A673 (cell line): ENCODE results near the gene PPARA. TPM values are rescaled to one million over a fixed set of nuclear protein-coding genes. Genes with fewer than 3 reads are reported as not detected.

ENCODE experiments used
- BruUV-seq: library from RNA; stranded (reverse); fragments of 400-500 nt; replicated peaks from 2 replicates; lab custom pipeline; 2021; lab: Mats Ljungman, UMichigan
- CTCF ChIA-PET: fragments of 300-600 bp; sonication (Branson Sonifier 250); formaldehyde crosslinking; loops from one replicate; lab custom pipeline; 2022; ENCODE audit warnings: antibody characterized with exemption; lab: Charles Lee
- POLR2A ChIA-PET: fragments of 300-600 bp; sonication (Branson Sonifier 250); formaldehyde crosslinking; loops from one replicate; lab custom pipeline; 2022; ENCODE audit warnings: antibody characterized with exemption; ENCODE audit not compliant: low non-redundant PET; lab: Charles Lee
- DNase-seq: peaks from one replicate; pipeline ENCODE4 v3.0.0-alpha.2; 2015; ENCODE audit warnings: low spot score
- H3K27ac ChIP-seq: fragments of 200-600 bp; sonication (generic); 2 replicates; pipeline ENCODE4 v1.5.1; 2016; ENCODE audit warnings: mixed run types, low read depth, mild to moderate bottlenecking, mixed read lengths, antibody characterized with exemption, low read length; ENCODE audit not compliant: poor library complexity, severe bottlenecking
- H3K27me3 ChIP-seq: fragments of 200-600 bp; sonication (generic); replicated peaks from 2 replicates; pipeline ENCODE4 v1.6.1; 2017; ENCODE audit warnings: mixed run types, low read depth, mild to moderate bottlenecking, mixed read lengths, antibody characterized with exemption, low read length; ENCODE audit not compliant: insufficient read depth, poor library complexity
- H3K36me3 ChIP-seq: fragments of 200-600 bp; sonication (generic); 2 replicates; pipeline ENCODE4 v1.6.1; 2016; ENCODE audit warnings: mixed run types, mild to moderate bottlenecking, mixed read lengths, antibody characterized with exemption, low read length; ENCODE audit not compliant: insufficient read depth, poor library complexity, severe bottlenecking
- H3K4me1 ChIP-seq: fragments of 200-600 bp; sonication (generic); 2 replicates; pipeline ENCODE4 v1.6.1; 2017; ENCODE audit warnings: mixed run types, mild to moderate bottlenecking, mixed read lengths, antibody characterized with exemption, low read length; ENCODE audit not compliant: insufficient read depth, poor library complexity, severe bottlenecking
- H3K4me3 ChIP-seq: fragments of 200-600 bp; sonication (generic); 2 replicates; pipeline ENCODE4 v1.5.1; 2016; ENCODE audit warnings: low read depth, mixed run types, mild to moderate bottlenecking, mixed read lengths, low read length; ENCODE audit not compliant: poor library complexity, severe bottlenecking
- H3K9me3 ChIP-seq: fragments of 200-600 bp; sonication (generic); 2 replicates; pipeline ENCODE4 v1.6.1; 2016; ENCODE audit warnings: mixed run types, low read depth, mild to moderate bottlenecking, mixed read lengths, antibody characterized with exemption, low read length; ENCODE audit not compliant: poor library complexity, severe bottlenecking
- CTCF ChIP-seq: fragments of 300-800, 200-600 bp; sonication (generic); conservative IDR thresholded peaks from 2 replicates; pipeline ENCODE4 v1.5.1; 2017; ENCODE audit warnings: low read depth, mild to moderate bottlenecking, antibody characterized with exemption, low read length, moderate library complexity, mixed read lengths
- EZH2 ChIP-seq: fragments of 200-600 bp; sonication (generic); IDR thresholded peaks from 2 replicates; pipeline ENCODE4 v1.6.1; 2017; ENCODE audit warnings: borderline replicate concordance, low read depth, mild to moderate bottlenecking, mixed read lengths, antibody characterized with exemption, low read length; ENCODE audit not compliant: poor library complexity, severe bottlenecking
- intact Hi-C: fragments of 100-400 bp; cut with micrococcal nuclease; formaldehyde crosslinking; loops from one replicate; pipeline ENCODE4 v1.10.0; 2022; ENCODE audit not compliant: unreplicated experiment
- total RNA-seq: library from RNA; stranded (reverse); gene quantifications from 2 replicates; pipeline ENCODE4 v1.2.3, GENCODE V29; 2021

PPARA gene
- total RNA-seq, 1 experiment from 2014 or later, result 2.0 TPM

- ChIA-PET CTCF (no interaction called here), POLR2A (no interaction called here)
- no TSS peak for BruUV-seq
- no peak for DNase-seq
- Histone ChIP-seq H3K27ac (no peak overlapping the region), H3K4me1 (no peaks in the 10 kb centered on the region), H3K36me3 (no peaks in the 10 kb centered on the region), H3K27me3 (no peaks in the 10 kb centered on the region), H3K4me3 (no peak overlapping the region), H3K9me3 (no peaks in the 10 kb centered on the region)
- intact Hi-C loops, result no loop called here
- TF ChIP-seq EZH2, result no peak
- no peak for TF ChIP-seq CTCF
Observed at GRCh38 chr22:46226577-46226976, 76.3 kb downstream of the PPARA start.

GRCh38 chr22:46229701-46230100 is 79.4 kb downstream of the PPARA start:
- no peaks in the 10 kb centered on the region for H3K36me3 ChIP-seq
- H3K4me3 ChIP-seq, result no peak overlapping the region
- no peak for DNase-seq
- H3K4me1 ChIP-seq, result no peaks in the 10 kb centered on the region
- TF ChIP-seq CTCF (no peak), EZH2 (no peak)
- no peak overlapping the region for H3K27ac ChIP-seq
- ChIA-PET CTCF (no interaction called here), POLR2A (no interaction called here)
- BruUV-seq, result no TSS peak
- intact Hi-C loops, result no loop called here
- no peaks in the 10 kb centered on the region for H3K9me3 ChIP-seq
- H3K27me3 ChIP-seq, result no peaks in the 10 kb centered on the region

- DNase-seq, result no peak
- H3K27ac ChIP-seq, result no peak overlapping the region
- no TSS peak for BruUV-seq
Observed at GRCh38 chr22:46230262-46230901, 80.1 kb downstream of the PPARA start.

More at GRCh38 chr22:46230262-46230901, 80.1 kb downstream of the PPARA start:
- Histone ChIP-seq H3K36me3 (no peaks in the 10 kb centered on the region), H3K27me3 (no peaks in the 10 kb centered on the region), H3K9me3 (no peaks in the 10 kb centered on the region), H3K4me3 (no peak overlapping the region), H3K4me1 (no peaks in the 10 kb centered on the region)
- POLR2A ChIA-PET, result no interaction called here
- CTCF ChIA-PET, result no interaction called here
- no peak for TF ChIP-seq EZH2
- TF ChIP-seq CTCF, result no peak
- intact Hi-C loops, result no loop called here
